Prostate gland (tissue), 2 donors: ENCODE data around the gene MRFAP1.

ENCODE experiments used
- CTCF ChIP-seq, 4 experiments: fragments of 200-600 bp in 2 of 4; fragments of 450-650 bp in 2 of 4; sonication (generic) in 2 of 4; IDR thresholded peaks; 1 replicate in 3 of 4; 2 replicates in 1 of 4; pipeline ENCODE4 v1.5.1; 2016 to 2019; ENCODE audit warnings: antibody characterized with exemption in 4 of 4, mild to moderate bottlenecking in 2 of 4, moderate library complexity in 2 of 4
- POLR2A ChIP-seq: fragments of 450-650 bp; IDR thresholded peaks from one replicate; pipeline ENCODE4 v1.6.1; 2016; ENCODE audit warnings: antibody characterized with exemption, mild to moderate bottlenecking
- POLR2AphosphoS5 ChIP-seq: sonication (generic); formaldehyde crosslinking; IDR thresholded peaks from one replicate; pipeline ENCODE4 v1.6.1; 2017; ENCODE audit warnings: antibody characterized with exemption

GRCh38 chr4:6617246-6617645 lies 23.2 kb upstream of the MRFAP1 start:
- TF ChIP-seq CTCF (IDR thresholded peaks at IDR 0.05) = no peak
- no peak for TF ChIP-seq POLR2AphosphoS5
- TF ChIP-seq POLR2A = no peak
